ENCODE measurements around the gene SGMS1.
"Not testable (repeated sequence)": the region's sequence is repeated elsewhere in the genome, so short reads cannot be mapped to it uniquely, and the experiment has no call there.

SGMS1 gene

DNA sequence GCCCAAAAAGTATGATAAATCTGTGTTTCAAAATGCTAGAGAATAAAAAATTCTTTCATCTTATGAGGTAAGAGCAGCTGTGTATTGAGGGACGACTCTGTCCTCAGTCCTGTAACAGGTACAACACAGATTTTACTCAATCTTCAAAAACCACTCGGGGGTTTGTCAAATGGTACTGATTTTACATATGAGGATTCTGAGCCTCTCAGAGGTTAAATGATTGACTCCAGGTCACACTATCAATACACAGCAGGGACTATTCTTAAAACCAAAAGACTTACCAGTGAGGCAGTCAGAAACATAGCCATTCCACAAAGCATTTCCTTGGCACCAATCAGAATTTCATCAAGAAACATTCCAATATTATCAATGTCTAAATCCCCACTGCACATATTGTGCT, 95.5 kb downstream of the SGMS1 start:
- no peak for DNase-seq

DNA sequence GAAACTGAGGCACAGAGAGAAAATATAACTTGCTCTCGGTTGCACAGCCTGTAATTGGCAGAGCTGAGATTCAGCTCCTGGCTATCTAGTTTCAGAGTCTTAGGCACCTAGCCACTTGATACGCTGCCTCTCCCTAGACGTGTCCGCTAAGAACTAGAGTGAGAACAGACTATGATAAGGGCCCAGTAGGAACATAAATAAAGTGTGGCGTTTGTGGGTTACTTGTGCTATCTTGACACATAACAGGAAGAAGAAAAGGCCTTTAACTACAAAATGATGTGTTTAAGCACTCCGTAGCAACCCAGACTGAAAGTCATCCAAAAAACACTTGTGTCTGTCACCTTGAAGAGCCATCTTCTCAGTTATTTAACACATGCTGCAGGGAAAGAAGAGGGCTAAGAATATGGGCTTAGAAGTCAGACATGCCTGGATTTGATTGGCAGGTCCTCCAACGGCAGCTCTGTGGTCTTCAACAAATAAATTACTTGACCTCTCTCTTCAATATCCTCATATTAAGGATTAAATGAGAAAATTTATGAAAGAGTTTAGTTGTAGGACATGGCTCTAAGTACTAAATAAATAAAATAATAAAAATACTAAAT, 96.2 kb downstream of the SGMS1 start:
- DNase-seq, result no peak

DNA sequence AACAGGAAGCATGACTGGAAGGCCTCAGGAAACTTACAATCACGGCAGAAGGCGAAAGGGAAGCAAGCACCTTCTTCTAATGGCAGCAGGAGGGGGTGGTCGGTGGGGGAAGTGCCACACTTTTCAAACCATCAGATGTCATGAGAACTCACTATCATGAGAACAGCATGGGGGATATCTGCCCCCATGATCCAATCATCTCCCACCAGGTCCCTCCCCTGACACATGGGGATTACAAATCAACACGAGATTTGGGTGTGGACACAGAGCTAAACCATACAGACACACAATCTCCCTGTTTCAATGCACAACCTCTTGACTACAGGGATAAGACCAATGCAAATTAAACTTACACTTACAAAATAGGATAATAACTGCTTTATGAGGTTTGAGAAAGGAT, 97.6 kb downstream of the SGMS1 start:
- no peak for DNase-seq

DNA sequence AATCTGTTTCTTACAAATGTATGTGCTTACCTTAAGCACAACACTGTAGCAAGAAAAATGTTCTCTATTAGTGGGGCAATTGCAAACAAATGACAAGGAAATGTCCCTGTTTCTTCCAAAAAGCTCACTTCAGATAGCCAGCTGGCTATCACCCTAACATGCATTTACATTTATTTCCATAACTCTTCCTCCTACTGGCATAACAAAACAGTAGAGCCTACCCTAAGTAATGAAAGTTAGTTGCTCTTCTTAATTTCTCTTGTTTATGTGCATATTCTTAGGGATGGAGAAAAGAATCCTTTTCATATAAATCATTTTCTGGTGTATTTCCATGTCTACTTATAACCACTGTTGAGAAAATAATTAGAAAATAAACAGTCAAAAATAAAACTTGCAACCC, 100.4 kb downstream of the SGMS1 start:
- DNase-seq, result no peak

DNA sequence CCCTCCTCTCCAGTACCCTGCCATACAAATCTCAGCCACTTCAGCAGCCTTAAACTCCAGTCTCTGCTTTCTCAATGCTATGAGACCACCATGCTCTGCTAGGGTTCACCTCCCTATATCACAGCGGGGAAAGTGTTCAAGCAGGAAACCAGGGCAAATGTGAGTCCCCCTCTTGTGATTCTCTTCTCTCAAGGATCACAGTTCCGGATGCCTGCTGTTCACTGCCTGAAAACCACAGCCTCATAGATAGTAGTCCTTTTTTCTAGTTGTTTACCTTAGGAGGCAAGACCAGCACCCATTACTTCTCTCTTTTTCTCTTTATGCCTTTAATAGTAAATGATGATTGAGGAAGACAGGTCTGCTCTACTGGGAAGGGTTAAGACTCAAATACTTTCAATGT, 100.8 kb downstream of the SGMS1 start:
- no peak for DNase-seq

DNA sequence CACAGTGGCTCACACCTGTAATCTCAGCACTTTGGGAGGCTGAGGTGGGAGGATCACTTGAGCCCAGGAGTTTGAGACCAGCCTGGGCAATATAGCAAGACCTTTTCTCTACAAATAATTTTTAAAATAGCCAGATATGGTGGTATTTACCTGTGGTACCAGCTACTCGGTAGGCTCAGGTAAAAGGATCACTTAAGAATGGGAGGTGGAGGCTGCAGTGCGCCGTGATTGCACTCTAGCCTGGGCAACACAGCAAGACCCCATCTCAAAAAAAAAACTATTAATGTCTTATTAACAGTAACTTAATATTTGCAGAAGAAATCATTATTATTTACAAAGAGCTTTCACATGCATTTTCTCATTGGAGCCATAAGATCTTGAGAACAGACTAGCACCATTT, 103.6 kb downstream of the SGMS1 start:
- no peak for DNase-seq

DNA sequence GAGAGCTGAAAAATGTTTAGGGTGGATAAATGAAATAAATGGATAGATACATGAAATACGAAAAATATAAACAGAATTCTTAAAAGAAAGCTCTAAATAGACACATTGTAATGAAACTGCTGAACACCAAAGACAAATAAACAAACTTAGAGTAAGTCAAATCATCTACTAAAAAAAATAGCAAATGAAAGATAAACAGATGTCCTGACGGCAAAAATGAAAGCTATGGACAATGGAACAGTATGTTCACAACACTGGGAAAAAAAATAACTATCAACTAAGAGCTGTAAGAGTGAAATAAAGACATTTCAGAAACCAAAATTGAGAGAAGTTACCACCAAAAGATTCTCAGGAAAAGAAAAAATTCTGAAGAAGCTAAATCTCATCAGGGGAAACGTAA, 106.1 kb downstream of the SGMS1 start:
- no peak for DNase-seq

DNA sequence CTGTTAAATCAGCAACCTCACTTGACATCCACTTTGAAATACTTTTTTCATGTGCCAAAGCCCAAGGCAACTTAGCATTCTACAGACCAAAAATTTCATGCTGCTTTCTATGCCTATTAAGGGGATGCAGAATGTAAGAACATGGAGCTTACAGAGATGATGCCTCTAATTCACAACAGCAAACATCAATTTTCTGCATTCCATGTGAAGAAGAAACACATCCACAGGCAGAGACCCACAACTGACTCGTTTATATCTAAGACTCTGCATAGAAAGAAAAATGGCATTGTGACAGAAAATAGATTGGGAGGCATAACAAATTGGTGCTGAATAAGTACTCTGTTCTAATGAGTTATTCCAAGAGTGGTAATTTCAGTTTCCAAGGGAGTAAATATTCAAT, 107.6 kb downstream of the SGMS1 start:
- DNase-seq, result no peak

DNA sequence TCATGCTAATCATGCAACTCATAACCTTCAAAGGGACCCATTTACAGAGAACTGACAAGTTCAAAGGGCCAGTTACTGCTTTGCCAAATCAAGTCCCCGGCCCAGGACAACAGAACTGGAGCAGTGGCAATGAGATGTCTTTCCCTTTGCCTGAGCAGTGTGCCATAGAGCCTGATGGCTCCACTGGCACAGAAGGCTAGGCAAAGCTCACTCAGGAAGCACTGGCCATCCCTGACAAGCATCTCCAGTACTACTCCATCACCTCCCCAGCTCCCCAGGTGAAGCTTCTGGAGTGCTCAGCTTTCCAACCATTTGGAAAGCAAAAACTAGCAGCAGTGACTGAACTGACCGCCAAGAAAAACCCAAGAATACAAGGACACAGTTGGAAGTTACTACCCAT, 108.3 kb downstream of the SGMS1 start:
- no peak for DNase-seq

DNA sequence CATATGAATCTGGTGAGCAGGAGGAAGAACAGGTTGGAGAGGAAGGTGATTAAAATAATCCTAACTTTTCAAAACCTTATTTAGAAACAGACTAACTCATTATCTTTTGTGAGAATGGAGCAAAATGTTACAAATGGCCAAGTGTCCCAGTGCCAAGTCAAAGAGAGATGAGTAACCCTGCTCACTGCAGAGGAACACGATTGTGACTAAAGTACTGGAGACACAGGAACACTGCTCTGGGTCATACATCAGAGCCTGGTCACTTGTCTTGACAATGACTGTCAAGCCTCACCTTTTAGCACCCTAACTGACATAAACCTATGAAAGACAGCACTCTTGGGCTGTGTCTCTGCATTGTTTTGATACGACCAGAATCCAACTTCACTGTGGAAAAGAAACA, 108.8 kb downstream of the SGMS1 start:
- no peak for DNase-seq

DNA sequence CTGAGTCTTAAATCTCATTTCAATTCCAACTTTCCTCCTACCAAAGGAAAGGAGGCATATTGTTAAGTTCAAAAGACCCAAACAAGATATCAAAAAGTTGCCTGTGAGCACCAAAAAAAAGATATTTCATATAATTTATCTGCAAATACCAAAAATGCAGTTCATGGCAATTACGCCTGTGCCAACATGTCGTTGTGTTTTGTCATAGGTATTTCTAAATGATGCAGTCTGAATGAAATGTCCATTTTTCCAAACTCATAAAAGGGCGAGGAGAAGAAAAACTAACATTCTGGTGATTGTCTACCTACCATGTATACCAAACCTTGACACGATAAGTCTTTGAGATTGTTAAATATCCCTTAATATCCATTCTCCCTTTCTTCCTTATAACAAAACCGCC, 109.8 kb downstream of the SGMS1 start:
- no peak for DNase-seq

DNA sequence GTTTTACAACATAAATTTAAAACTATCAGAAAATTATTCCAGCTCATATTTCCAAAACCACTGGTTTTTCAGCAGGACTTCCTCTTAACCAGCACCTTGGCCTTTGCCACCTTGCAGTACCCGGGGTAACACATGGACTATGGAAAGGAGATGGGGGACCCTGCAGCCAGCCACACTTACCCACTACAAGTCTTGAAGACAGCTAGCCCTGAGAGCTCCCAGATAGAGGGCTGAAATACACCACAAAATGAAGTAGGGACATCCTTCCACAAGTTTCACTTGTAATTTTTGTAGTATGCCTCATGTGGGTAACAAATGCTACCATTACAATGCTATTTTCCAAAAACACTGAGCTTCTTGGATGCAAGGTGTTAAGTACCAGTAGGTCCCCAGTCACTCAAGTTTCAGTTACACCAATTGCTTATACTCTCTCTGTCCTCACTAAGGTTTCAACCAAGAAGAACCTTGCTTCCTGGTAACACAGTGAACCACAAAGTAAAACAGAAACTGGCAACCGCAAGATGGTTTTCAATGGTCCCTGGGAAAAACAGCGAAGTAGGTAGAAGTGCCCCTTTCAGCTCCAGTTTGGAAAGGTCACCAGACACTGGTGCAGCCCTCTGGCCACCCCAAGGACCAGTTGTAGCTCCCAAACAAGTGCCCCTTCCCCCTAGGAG, 110.9 kb downstream of the SGMS1 start:
- DNase-seq, result no peak

DNA sequence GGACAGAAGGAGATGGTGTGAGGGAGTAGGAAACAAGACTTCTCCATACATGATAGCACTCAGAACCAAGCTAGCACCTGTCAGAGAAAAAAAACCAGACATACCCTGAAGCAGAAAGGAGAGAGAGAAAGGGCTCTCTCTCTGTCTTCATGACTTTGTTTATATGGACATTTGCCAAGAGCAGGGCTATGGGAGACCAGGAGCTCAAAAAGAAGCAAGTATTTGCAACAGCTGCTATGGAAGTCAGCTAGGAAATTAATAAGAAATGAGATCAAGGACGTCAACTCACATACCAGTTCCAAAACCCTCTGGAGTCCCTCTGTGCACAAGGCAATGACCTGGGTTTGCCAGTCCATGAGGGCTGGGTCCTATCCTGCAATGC, 111.6 kb downstream of the SGMS1 start:
- DNase-seq, result no peak

DNA sequence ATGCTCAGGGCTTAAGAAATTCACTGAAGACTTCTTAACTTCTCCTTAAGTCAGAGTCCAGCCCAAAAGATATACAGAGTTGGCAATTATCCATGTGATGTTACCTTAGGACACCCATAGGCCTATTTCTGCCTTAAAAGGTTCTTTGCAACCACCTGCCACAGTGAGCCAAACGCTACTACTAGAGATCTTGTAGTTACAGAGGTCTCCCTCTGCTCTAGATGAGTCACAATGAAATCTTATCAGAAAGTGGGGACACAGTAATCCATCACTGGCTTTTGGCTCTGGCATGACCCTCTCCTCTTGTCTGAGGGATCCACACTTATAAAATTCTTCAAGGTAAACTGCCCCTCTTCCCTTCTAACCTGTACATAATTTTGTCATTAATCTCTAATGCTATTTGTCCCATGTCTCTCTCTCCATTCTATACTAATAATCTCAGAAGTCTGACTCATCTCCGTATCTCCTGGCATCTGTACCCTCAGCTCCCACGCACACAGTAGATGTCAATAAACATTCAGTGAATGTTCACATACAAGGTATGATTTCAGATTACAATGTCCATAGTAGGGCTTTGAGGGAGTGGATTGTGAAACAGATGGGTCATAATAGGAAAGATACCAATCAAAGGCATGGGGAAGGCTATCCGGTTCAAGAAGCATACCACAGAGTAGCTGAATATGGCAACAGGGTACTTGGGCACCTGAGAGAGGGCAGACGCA, 112.1 kb downstream of the SGMS1 start:
- peak; percentile 42 for DNase-seq

DNA sequence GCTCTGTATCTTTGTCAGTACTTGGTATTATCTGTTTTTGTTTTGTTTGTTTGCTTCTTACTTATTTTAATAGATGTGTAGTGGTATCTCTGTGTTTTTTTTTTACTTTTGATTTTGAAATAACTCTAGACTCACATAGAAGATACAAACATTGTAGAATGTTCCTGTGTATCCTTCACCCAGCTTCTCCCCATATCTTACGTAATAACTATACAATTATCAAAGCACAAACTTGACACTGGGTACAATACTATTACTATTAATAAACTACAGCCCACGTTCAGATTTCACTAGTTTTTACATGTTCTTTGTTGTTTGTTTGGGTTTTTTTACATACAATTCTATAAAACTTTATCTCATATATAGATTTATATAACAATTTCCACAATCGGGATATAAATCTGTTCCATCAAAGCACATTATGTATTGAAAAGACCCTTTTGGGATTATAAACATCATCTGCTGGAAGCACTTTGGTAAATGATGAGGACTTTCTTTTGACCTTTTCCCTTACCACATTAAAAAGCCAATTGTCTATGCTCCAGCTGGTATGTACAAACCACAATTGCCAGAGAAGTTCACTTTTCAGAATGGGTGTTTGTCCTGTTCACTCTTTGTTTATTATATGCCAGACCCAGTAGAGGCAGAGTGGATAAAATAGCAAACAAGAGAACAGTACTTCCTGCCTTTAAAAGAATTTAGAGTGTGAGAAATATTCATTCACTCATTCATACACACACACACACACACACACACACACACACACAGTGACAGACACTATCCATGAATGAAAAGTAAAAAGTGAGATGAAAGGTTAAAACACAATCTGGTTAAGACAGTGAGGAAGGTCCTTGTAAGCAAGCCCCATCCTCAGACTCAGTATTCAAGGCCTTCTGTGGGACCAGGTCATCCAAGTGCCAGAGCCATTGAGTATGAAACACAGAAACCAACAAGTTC, 113.0 kb downstream of the SGMS1 start:
- DNase-seq, result no peak

DNA sequence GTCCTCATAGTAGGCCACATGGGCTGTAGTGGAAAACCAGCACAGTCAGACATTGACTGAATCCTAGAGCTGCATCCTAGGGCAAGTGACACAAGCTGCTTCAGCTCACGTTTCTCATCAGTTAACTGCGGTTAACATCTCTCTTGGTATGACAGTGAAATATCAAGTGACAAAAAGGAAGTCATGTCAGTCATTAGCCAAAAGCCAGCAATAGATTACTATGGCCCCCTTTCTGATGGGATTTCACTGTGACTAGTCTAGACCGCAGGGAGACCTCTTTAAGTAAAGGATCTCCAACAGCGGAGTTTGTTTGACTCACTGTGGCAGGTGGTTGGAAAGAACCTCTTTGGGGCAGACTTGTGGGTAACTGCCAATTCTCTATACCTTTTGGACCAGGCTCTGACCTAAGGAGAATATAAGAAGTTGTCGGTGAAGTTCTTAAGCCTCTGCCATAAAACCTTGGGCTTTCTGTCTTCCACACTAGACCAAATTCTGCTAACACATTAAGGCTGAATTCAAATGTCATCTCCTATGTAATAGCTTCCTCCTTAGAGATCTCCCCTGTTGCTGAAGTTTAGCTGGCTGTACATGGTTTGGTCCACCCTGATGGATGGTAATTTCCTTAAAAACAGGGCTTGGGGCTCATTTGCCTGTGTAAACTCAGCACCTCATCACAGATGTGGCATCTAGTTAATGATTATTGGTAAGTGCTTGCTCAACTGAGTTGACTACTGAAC, 115.3 kb downstream of the SGMS1 start:
- DNase-seq, result peak; percentile 58

DNA sequence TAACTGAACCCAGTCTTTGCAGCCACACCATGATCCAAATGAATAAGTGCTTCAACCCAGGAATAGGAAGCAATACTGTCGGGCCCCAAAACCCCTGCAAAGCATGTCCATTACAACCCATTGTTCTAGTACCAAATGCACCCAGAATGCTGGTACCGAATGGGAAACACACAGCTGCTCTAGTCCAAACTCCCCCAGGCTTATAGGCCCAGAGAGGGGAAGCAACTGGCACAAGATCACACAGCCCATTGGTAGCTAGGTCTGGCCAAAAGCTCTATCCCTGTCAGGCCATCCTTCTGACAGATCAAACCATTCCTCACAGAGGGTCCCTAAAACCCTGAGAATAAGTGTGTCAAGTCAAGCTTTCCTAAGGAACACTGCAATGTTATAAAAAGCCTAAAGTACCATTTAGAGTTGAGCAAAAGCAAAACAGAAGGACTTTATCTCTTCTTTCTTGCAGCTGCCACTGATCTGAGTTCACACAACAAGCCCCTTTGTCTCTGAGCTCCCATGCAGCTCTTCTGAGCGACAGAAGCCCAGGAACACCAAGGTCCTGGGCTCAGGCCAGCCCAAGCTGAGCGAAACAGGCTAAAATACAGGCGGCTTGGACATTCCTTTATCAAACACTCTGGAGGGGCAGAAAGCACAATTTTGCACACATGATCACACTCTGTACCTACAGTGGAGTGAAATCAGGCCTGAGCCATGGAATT, 116.7 kb downstream of the SGMS1 start:
- no peak for DNase-seq

DNA sequence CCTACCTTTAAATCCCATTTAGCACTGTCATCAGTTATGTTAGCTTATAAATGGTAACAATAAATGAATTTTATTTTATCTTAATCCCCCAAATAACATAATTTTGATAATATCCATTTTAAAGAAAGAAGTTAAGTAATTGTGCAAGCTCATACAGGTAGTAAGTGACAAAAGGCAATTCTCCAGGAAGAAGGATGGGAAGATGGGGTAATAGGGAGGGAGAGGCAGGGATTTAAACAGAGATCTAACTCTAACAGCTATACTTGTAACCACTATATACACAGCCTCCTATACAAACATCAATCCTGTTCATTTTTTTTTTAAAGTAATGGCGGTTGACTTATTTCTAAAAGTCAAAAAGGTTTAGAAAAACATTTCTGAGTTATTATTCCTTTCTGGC, 119.4 kb downstream of the SGMS1 start:
- DNase-seq, result no peak

DNA sequence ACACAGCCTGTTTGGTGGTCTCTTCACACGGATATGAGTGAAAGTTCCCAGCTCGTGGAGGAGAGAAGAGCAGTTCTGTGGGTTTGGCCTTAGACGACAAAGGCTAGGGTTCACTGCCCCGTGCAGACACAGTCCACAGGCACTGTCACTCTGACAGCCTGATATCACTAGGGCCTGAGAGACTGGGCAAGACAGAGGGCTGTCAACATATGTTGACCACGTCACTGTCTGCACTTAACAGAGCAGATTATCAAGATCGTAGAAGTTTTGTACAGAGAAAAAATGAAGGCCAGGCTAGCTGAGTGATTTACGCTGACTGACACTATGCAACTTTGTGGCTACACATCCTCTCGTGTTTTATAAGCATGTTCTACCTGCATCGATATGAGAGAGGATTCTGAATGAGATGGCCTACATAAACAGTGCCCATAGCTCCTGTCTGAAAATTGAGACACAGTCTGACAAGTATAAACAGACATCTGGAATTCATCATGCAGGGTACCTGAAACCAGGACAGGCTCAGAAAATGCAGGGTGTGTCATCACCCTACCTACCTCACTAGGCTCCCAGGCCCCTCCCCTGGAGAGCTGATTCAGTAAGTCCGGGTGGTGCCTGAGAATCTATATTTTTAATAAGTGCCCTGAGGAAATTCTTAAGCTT, 120.0 kb downstream of the SGMS1 start:
- DNase-seq, result no peak

DNA sequence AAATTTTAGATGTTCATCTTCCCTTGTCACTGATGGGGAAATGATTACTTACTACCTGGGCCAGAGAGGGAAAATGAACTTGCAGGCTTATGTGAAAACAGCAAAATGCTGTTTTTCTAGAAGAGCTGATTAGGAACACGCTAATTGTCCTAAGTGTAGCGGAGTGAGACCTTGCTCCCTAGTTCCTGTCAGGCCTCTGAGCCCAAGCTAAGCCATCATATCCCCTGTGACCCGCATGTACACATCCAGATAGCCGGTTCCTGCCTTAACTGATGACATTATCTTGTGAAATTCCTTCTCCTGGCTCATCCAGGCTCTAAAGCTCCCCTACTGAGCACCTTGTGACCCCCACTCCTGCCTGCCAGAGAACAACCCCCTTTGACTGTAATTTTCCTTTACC, 120.6 kb downstream of the SGMS1 start:
- DNase-seq, result not testable (repeated sequence)

DNA sequence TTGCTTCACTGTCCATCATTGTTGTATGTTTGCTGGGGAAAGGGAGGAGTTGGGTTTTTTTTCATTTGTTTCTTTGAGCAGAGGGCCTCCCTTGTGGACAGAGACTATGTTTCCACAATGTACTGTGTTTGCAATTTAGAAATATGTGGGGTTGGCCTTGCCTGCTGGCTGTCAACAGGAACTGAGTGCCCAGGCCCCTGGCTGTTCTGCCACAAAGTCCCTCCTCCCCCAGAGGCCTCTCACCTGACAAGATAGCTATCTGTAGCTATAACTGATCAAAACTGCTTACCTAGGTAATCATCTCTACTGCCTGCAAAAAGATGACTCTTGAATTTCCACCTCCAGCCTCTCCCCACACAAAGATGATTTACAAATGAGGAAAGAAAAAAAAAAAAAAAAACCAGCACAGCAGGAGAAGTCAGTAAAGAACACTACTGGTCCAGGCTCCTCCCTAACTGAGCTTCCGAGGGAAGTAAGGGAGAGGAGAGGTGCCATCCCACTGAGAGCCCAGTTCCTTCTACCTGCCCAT, 121.8 kb downstream of the SGMS1 start:
- DNase-seq, result no peak

Measured in activated naive CD4-positive, alpha-beta T cell treated with Interleukin-2 at 50 U/mL for 16 hours (primary cell).